HepG2 (cell line): ENCODE results near the gene LUZP1. TPM values are rescaled to one million over a fixed set of nuclear protein-coding genes. Genes with fewer than 3 reads are reported as not detected.

ENCODE experiments used
- ATAC-seq: fragments of 200-7000 bp; cut with Tn5 transposase; 3 replicates; pipeline ENCODE4 v1.9.1; 2020; ENCODE audit warnings: mild to moderate bottlenecking, moderate library complexity
- BruUV-seq: library from RNA; stranded (reverse); fragments of 400-500 nt; replicated peaks from 2 replicates; lab custom pipeline; 2021; lab: Mats Ljungman, UMichigan
- CTCF ChIA-PET: fragments of 300-600 bp; formaldehyde crosslinking; extraction: SDS; loops from one replicate; lab custom pipeline; 2021; ENCODE audit warnings: low total read pairs, inconsistent platforms, low intra/inter-chr PET ratio; lab: Yijun Ruan, JAX
- POLR2A ChIA-PET: fragments of 350-600 bp; sonication (Branson Sonifier 250); formaldehyde crosslinking; loops from one replicate; lab custom pipeline; 2020; ENCODE audit warnings: antibody characterized with exemption, inconsistent platforms; lab: Yijun Ruan, JAX
- DNase-seq: peaks from one replicate; pipeline ENCODE4 v3.0.0-alpha.2; 2015; ENCODE audit warnings: low spot score
- FAIRE-seq: peaks from 3 replicates; lab custom pipeline; 2011; peaks lifted over from hg19 to GRCh38; lab: Jason Lieb, UNC
- H2AFZ ChIP-seq: one replicate; pipeline ENCODE4 v1.6.1; 2011; ENCODE audit warnings: low read length, inconsistent platforms
- H3K27ac ChIP-seq: fragments of 300-600 bp; 3 replicates; pipeline ENCODE4 v1.8.0; 2011; ENCODE audit warnings: mixed run types, mild to moderate bottlenecking, mixed read lengths, low read length, inconsistent platforms; ENCODE audit not compliant: insufficient read depth; ENCODE audit errors: extremely low read length
- H3K27me3 ChIP-seq, 2 experiments: fragments of 200-600 bp in 1 of 2; 2 replicates in 1 of 2; 3 replicates in 1 of 2; pipeline versions ENCODE4 v1.6.0 to v1.8.0; 2011; ENCODE audit warnings: low read length in 2 of 2, mild to moderate bottlenecking in 2 of 2, moderate library complexity in 2 of 2, inconsistent platforms in 1 of 2; ENCODE audit not compliant: insufficient read depth in 2 of 2, control insufficient read depth in 1 of 2
- H3K36me3 ChIP-seq, 2 experiments: fragments of 200-600 bp in 1 of 2; replicated peaks in 1 of 2; 2 replicates in 1 of 2; 3 replicates in 1 of 2; pipeline versions ENCODE4 v1.5.1 to v1.8.0; 2011; ENCODE audit warnings: low read length in 2 of 2, inconsistent platforms in 1 of 2; ENCODE audit not compliant: insufficient read depth in 2 of 2, control insufficient read depth in 1 of 2
- H3K4me1 ChIP-seq: 2 replicates; pipeline ENCODE4 v1.5.1; 2012; ENCODE audit warnings: low read length, inconsistent platforms; ENCODE audit not compliant: insufficient read depth
- H3K4me2 ChIP-seq: 2 replicates; pipeline ENCODE4 v1.6.0; 2011; ENCODE audit warnings: low read depth, low read length, inconsistent platforms
- H3K4me3 ChIP-seq, 3 experiments: fragments of 200-600 bp in 1 of 3; sonication (generic), shearing (Covaris generic) in 1 of 3; replicated peaks in 1 of 3; 2 replicates each; pipeline ENCODE4 v1.5.1; 2011 to 2016; ENCODE audit warnings: low read length in 3 of 3, inconsistent platforms in 2 of 3, low read depth in 2 of 3, mild to moderate bottlenecking in 2 of 3, control low read depth in 1 of 3, mixed read lengths in 1 of 3; ENCODE audit not compliant: insufficient read depth in 1 of 3
- H3K79me2 ChIP-seq: one replicate; pipeline ENCODE4 v1.6.1; 2011; ENCODE audit warnings: low read length, inconsistent platforms; ENCODE audit not compliant: insufficient read depth
- H3K9ac ChIP-seq: 2 replicates; pipeline ENCODE4 v1.6.0; 2011; ENCODE audit warnings: mild to moderate bottlenecking, low read depth, low read length, inconsistent platforms; ENCODE audit not compliant: insufficient read depth
- H3K9me3 ChIP-seq: 2 replicates; pipeline ENCODE4 v1.5.1; 2012; ENCODE audit warnings: mild to moderate bottlenecking, low read length
- H4K20me1 ChIP-seq: 2 replicates; pipeline ENCODE4 v1.6.0; 2011; ENCODE audit warnings: inconsistent platforms, mild to moderate bottlenecking, low read length, moderate library complexity; ENCODE audit not compliant: insufficient read depth
- ATF1 ChIP-seq: IDR thresholded peaks from 2 replicates; pipeline ENCODE4 v1.6.1; 2016; ENCODE audit warnings: mild to moderate bottlenecking, control low read depth
- RBM22 ChIP-seq: fragments of 200-400 bp; formaldehyde crosslinking; optimal IDR thresholded peaks from 2 replicates; pipeline ENCODE3; 2017; ENCODE audit warnings: mild to moderate bottlenecking, low read length, moderate library complexity
- SAP130 ChIP-seq: IDR thresholded peaks from 2 replicates; pipeline ENCODE4 v1.6.1; 2016; ENCODE audit warnings: low read depth
- ZNF24 ChIP-seq: fragments of 450-650 bp; IDR thresholded peaks from 2 replicates; pipeline ENCODE4 v1.6.1; 2017; ENCODE audit warnings: antibody characterized with exemption, mild to moderate bottlenecking
- WGBS: methylation state at CpG from one replicate; pipeline ENCODE4 v1.1.6; 2017; ENCODE audit warnings: low lambda C conversion rate; 5-methylcytosine and 5-hydroxymethylcytosine counted together
- in situ Hi-C: cut with HindIII; loops from 2 replicates; pipeline ENCODE4 v1.10.0; 2017; ENCODE audit warnings: low pct_unique_long_range_greater_than_20kb; ENCODE audit not compliant: extremely low pct_ligation_motif_present
- intact Hi-C: fragments of 100-400 bp; cut with micrococcal nuclease; formaldehyde crosslinking; loops from one replicate; pipeline ENCODE4 v1.10.0; 2022; ENCODE audit not compliant: unreplicated experiment
- polyA plus RNA-seq, 8 experiments: library from polyadenylated mRNA; depleted of rRNA in 3 of 8; stranded (reverse) in 7 of 8; unstranded in 1 of 8; fragments of >200 nt; fragmentation: Illumina TruSeq in 4 of 8; extraction: Trizol in 4 of 8; gene quantifications; 2 replicates each; pipeline versions ENCODE4 v1.2.1 to v1.2.3, GENCODE V29; 2011 to 2016; ENCODE audit warnings: low read depth in 4 of 8, missing spikeins in 1 of 8, mixed read lengths in 1 of 8; ENCODE audit not compliant: insufficient read depth in 1 of 8
- total RNA-seq, 5 experiments: library from RNA; depleted of rRNA; stranded (reverse); fragments of >200 nt; fragmentation: Illumina TruSeq; extraction: Trizol; gene quantifications; 2 replicates each; pipeline ENCODE4 v1.2.3, GENCODE V29; 2016; ENCODE audit warnings: low read depth in 1 of 5
- TF ChIP-seq, protein P1 (sequence below): conservative IDR thresholded peaks from 2 replicates; pipeline ENCODE4 v1.6.1; 2018; ENCODE audit warnings: missing genetic modification reagents

Gene LUZP1
- total and polyA plus RNA-seq, 2 of the 13 experiments (the other 11 are each of a cell fraction or from before 2014, with no cell fraction given) = 6.9 to 12.7 TPM

DNA sequence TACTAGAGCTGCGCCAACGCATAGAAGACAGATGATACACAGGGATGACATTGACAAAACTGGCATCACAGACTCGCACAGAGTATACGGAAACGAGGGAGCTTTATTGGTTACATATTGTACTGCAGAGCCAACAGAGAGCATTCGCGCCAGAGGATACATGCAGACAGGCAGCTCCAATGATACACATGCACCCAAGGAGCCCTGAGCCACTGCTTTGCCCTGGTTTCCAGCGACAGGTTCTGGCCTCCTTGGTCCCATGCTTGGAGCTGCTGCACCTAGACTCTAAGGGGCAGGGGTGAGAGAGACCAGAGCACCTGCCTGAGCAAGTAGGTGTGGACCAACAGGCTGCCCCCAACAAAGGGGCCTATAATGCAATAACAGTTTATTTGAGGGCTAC is 83.8 kb downstream of the LUZP1 start (continued):
- TF ChIP-seq, protein P1, sequence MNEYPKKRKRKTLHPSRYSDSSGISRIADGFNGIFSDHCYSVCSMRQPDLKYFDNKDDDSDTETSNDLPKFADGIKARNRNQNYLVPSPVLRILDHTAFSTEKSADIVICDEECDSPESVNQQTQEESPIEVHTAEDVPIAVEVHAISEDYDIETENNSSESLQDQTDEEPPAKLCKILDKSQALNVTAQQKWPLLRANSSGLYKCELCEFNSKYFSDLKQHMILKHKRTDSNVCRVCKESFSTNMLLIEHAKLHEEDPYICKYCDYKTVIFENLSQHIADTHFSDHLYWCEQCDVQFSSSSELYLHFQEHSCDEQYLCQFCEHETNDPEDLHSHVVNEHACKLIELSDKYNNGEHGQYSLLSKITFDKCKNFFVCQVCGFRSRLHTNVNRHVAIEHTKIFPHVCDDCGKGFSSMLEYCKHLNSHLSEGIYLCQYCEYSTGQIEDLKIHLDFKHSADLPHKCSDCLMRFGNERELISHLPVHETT (CRISPR knock-in tag) = no peak
- TF ChIP-seq ZNF24 (no peak), RBM22 (peak; percentile 92)

DNA sequence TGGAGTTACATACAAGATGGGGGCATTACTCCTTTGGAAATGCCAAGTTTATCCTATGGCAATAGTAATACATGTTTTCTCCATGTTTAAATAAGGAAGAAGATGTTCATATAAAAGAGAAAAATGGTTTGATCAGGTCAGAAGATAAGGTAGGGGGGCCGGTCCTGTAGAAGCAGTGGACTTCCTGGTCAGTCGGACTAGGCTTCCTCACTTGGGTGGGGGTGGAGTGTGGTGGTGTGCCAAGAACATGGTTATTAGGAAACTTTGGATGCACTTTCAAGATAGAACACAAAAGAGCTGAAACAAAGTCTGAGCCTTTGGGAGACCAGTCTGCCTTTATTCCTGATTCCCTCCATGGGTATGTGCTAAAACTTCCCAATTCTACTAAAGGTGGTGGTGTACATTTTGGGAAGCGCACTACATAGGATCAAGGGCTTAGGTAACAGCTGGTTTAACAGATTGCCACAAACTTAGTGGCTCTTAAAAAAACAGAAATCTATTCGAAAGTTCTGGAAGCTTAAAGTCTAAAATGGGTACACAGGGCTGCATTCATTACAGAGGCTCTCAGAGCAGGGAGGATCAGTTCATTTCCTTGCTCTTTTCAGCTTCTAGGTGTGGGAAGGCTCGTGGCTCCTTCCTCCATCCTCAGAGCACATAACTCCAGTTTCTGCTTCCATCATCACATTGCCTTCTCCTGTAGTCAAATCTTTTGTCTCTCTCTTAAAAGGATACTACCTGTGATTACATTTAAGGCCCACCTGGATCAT is 84.8 kb downstream of the LUZP1 start:
- ChIA-PET POLR2A (no interaction called here), CTCF (no interaction called here)
- 93% methylated on average over 5 of the region's 5 CpGs for WGBS
- Histone ChIP-seq H3K27me3 (no peaks in the 10 kb centered on the region), H4K20me1 (no peaks in the 10 kb centered on the region), H3K36me3 (peaks cover 45 to 85% of the 10 kb centered on the region in 2 experiments), H3K79me2 (no peaks in the 10 kb centered on the region), H3K4me2 (no peak overlapping the region), H3K9me3 (no peaks in the 10 kb centered on the region), H3K4me1 (no peaks in the 10 kb centered on the region), H3K9ac (no peak overlapping the region), H2AFZ (no peak overlapping the region), H3K4me3 (no peak overlapping the region), H3K27ac (no peak overlapping the region)
- TF ChIP-seq RBM22 = peak; percentile 94
- no peak for TF ChIP-seq ATF1 (CRISPR knock-in tag)
- TF ChIP-seq SAP130 = no peak
- ATAC-seq (no peak), DNase-seq (no peak), FAIRE-seq (no peak)
- intact Hi-C loops = no loop called here
- no TSS peak for BruUV-seq
- in situ Hi-C loops = loop anchor here (10.0 kb wide), 1 partner anchor 109 kb away; the partner anchor contains the start of gene LACTBL1
